Activated naive CD4-positive, alpha-beta T cell treated with anti-CD3 and anti-CD28 coated beads, Interleukin-2, amount 10 ng/mL, durations not matched to agents 7 days and 5 days (primary cell): ENCODE results near the gene SOBP.

ENCODE experiments used
- CTCF ChIA-PET: fragments of 350-600 bp; sonication (Branson Sonifier 250); formaldehyde crosslinking; loops from one replicate; lab custom pipeline; 2021; ENCODE audit warnings: antibody characterized with exemption; lab: Charles Lee
- DNase-seq: peaks from one replicate; pipeline ENCODE4 v3.0.0-alpha.2; 2020
- H3K27ac Mint-ChIP-seq: one replicate; pipeline ENCODE4 v1.8.0; 2021; ENCODE audit warnings: mild to moderate bottlenecking, moderate library complexity, mixed read lengths
- H3K27me3 Mint-ChIP-seq: one replicate; pipeline ENCODE4 v1.8.0; 2021; ENCODE audit warnings: mild to moderate bottlenecking, mixed read lengths
- H3K36me3 Mint-ChIP-seq: one replicate; pipeline ENCODE4 v1.8.0; 2021; ENCODE audit warnings: mixed read lengths
- H3K4me1 Mint-ChIP-seq: one replicate; pipeline ENCODE4 v1.8.0; 2021; ENCODE audit warnings: mixed read lengths
- H3K4me3 Mint-ChIP-seq: one replicate; pipeline ENCODE4 v1.8.0; 2021; ENCODE audit warnings: mild to moderate bottlenecking, moderate library complexity, mixed read lengths
- H3K9me3 Mint-ChIP-seq: one replicate; pipeline ENCODE4 v1.8.0; 2021; ENCODE audit warnings: mixed read lengths

SOBP gene

DNA sequence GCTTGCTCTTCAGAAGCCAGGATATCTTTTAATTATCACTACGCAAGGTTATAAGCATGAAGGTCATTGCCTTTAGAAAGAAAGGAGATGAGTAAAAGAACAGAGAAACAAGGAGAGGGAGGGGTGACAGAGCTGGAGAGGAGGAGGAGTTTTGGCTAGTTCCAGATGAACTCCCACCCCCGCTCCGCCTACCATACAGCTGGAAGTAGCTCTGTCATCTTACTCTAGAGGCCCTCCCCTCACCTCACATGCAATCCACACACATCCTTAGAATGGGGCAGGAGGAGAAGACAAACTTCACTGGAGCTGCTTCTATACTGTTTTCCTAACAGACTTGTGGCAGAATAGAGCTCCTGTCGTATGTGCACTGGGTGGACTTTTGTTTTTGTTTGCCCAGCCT is 189.5 kb downstream of the SOBP start:
- CTCF ChIA-PET, result interaction anchor here (0.6 to 2.9 kb wide), 5 partner anchors 145 to 924 kb away, joined by 3 to 12 read pairs (median 6); partner anchors contain the start of gene SCML4
- Mint-ChIP-seq H3K4me1 (peaks cover 12% of the 10 kb centered on the region), H3K9me3 (peaks cover 2% of the 10 kb centered on the region), H3K27ac (no peak overlapping the region), H3K4me3 (no peak overlapping the region), H3K36me3 (no peaks in the 10 kb centered on the region), H3K27me3 (peaks cover 23% of the 10 kb centered on the region)
- no peak for DNase-seq

DNA sequence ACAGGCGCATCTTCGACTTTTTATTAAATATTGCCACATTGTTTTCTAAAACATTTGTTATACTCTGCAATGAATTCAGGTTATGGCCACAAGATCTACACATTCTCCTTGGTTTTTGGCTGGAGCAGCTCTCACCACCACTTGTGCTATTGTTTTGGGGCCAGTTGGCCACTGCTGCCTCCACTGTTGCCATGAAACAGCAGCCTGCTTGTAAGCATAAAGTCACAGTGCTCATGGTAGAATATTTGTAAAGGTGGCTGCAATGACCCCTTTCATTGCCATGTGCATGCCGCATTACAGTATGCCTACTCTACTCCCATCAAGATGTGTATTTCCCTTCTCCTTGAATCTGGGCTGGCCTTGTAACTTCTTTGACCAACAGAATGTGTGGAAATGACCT is 192.8 kb downstream of the SOBP start:
- H3K27ac Mint-ChIP-seq, result no peak overlapping the region
- H3K27me3 Mint-ChIP-seq, result peaks cover 14% of the 10 kb centered on the region
- no peaks in the 10 kb centered on the region for H3K36me3 Mint-ChIP-seq
- CTCF ChIA-PET, result interaction anchor here (1.3 to 1.7 kb wide), 2 partner anchors 165 to 183 kb away, joined by 3 read pairs; no protein-coding TSS in a partner anchor
- DNase-seq, result no peak
- no peaks in the 10 kb centered on the region for H3K4me1 Mint-ChIP-seq
- H3K4me3 Mint-ChIP-seq, result no peak overlapping the region
- peaks cover 2% of the 10 kb centered on the region for H3K9me3 Mint-ChIP-seq

DNA sequence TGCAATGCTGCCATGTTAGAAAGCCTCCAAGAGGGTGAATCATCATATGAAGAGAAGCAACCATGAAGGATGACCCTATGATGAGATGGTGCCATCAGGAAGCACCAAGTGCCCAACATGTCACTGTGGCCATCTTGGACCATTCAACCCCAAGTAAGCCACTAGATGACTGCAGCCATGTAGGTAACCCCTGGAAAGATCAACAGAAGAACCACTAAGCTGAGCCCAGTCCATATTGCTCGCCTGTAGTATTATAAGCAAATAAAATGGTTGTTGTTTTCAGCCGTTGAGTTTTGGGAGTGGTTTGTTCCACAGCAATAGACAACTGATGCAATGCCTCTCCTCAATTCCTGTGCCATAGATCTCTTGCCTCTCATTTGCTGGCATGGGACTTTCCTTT is 193.3 kb downstream of the SOBP start:
- CTCF ChIA-PET, result interaction anchor here (1.7 kb wide), 1 partner anchor 165 kb away, joined by 3 read pairs; no protein-coding TSS in a partner anchor
- Mint-ChIP-seq H3K4me1 (no peaks in the 10 kb centered on the region), H3K9me3 (peaks cover 2% of the 10 kb centered on the region), H3K27me3 (peaks cover 14% of the 10 kb centered on the region), H3K27ac (no peak overlapping the region), H3K4me3 (no peak overlapping the region), H3K36me3 (no peaks in the 10 kb centered on the region)
- DNase-seq, result no peak

DNA sequence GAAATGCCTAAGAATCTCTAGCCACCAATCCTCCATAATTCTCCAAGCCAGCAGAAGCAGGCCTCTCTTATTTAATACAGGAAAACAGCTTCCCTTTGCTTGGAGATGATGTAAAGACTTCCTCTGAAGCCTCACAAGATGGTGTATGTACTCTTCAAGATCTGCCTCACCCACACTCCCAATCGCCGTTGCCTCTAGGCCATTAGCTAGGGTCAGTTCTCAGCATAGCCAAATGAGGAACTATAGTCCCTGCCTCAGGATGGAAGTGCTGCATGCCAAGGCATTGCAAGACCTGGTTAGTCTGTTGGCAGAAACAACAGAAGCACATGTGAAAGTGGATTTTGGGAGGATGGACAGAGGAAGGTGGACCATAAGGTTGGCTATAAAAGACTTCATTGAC is 195.1 kb downstream of the SOBP start:
- H3K27me3 Mint-ChIP-seq, result peaks cover 7% of the 10 kb centered on the region
- DNase-seq, result no peak
- H3K27ac Mint-ChIP-seq, result no peak overlapping the region
- H3K9me3 Mint-ChIP-seq, result peaks cover 2% of the 10 kb centered on the region
- H3K4me1 Mint-ChIP-seq, result no peaks in the 10 kb centered on the region
- H3K36me3 Mint-ChIP-seq, result no peaks in the 10 kb centered on the region
- H3K4me3 Mint-ChIP-seq, result no peak overlapping the region
- CTCF ChIA-PET, result interaction anchor here (1.1 kb wide), 1 partner anchor 9 kb away, joined by 3 read pairs; no protein-coding TSS in a partner anchor

DNA sequence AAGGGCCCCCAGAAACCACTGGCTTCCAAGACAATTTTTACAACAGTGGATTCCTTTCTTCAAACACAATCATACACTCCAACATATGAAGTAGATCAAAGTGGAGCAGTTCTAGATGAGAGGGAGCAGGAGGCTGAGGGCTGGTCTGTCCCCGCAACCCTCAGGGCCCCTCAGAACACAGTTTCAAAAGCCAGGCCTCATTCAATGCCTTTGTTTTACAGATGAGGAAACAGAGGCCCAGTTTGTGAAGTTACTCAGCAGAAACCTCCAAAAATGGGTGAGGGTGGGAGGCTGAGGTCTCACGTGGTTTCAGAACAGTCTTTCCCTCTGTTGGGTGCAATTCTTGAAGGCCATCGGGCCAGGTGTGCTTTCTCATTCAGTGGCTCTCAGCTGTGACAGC is 199.3 kb downstream of the SOBP start:
- peaks cover 3% of the 10 kb centered on the region for H3K4me1 Mint-ChIP-seq
- DNase-seq, result no peak
- H3K27ac Mint-ChIP-seq, result no peak overlapping the region
- no peaks in the 10 kb centered on the region for H3K36me3 Mint-ChIP-seq
- H3K27me3 Mint-ChIP-seq, result peaks cover 13% of the 10 kb centered on the region
- CTCF ChIA-PET, result no interaction called here
- H3K4me3 Mint-ChIP-seq, result no peak overlapping the region
- no peaks in the 10 kb centered on the region for H3K9me3 Mint-ChIP-seq

DNA sequence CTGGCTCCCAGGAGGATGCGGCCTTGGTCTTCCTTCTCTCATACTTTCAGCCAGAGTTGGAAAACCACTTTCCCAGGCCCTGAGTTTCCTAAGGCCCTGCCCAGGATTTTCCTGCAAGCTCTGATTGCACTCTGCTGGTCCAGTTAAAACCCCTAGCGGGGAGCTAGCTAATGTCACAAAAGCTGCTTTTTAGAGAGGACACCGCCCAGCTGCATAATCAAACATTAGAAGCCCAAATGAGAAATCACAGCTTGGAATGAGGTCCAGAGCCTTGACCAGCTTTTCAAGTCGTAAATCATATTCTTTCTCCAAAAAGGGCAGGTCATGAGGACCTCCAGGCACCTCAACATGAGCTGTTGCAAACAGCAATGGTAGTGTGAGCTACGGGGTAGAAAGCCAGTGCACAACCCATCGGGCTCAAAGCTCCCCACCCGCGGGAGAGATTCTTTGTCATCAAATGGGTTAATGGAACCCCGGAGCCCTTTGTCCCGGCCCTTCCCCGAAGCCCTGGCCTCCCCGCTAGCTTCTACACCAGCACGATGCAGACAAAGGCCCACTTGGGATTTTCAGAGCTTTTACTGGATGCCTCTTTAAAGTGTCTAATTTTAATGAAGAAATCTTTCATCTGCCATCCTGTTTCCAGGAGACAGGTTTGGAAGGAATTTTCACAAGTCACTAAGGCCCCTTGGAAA is 200.2 kb downstream of the SOBP start:
- CTCF ChIA-PET, result interaction anchor here (0.8 to 0.9 kb wide), 2 partner anchors 14 to 177 kb away, joined by 3 to 5 read pairs; no protein-coding TSS in a partner anchor
- Mint-ChIP-seq H3K36me3 (no peaks in the 10 kb centered on the region), H3K27me3 (peaks cover 13% of the 10 kb centered on the region), H3K4me3 (no peak overlapping the region), H3K9me3 (no peaks in the 10 kb centered on the region), H3K27ac (no peak overlapping the region), H3K4me1 (peaks cover 3% of the 10 kb centered on the region)
- DNase-seq, result no peak

DNA sequence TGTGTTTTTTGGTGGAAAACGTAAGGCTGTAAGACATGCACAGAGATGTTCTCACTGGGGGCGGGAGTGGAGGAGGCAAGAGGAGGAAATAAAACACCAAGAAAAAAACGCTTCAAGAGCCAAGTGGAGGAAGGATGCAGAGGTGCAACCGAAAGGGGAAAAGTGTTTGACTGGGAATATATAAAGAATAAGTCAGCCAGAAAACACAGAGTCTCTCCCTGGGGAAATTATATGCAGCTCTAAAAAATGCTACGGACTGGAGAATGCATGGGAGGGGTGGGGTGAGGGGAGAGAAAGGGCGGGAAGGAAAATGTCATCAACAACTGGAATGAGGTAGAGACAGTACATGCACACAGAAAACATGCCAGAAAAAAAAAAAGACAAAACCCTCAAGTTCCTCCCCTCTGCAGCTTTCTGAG is 200.7 kb downstream of the SOBP start:
- CTCF ChIA-PET, result interaction anchor here (0.9 kb wide), 1 partner anchor 15 kb away, joined by 3 read pairs; no protein-coding TSS in a partner anchor
- no peaks in the 10 kb centered on the region for H3K36me3 Mint-ChIP-seq
- H3K4me1 Mint-ChIP-seq, result peaks cover 3% of the 10 kb centered on the region
- H3K27me3 Mint-ChIP-seq, result peaks cover 13% of the 10 kb centered on the region
- H3K4me3 Mint-ChIP-seq, result no peak overlapping the region
- no peaks in the 10 kb centered on the region for H3K9me3 Mint-ChIP-seq
- DNase-seq, result no peak
- no peak overlapping the region for H3K27ac Mint-ChIP-seq

DNA sequence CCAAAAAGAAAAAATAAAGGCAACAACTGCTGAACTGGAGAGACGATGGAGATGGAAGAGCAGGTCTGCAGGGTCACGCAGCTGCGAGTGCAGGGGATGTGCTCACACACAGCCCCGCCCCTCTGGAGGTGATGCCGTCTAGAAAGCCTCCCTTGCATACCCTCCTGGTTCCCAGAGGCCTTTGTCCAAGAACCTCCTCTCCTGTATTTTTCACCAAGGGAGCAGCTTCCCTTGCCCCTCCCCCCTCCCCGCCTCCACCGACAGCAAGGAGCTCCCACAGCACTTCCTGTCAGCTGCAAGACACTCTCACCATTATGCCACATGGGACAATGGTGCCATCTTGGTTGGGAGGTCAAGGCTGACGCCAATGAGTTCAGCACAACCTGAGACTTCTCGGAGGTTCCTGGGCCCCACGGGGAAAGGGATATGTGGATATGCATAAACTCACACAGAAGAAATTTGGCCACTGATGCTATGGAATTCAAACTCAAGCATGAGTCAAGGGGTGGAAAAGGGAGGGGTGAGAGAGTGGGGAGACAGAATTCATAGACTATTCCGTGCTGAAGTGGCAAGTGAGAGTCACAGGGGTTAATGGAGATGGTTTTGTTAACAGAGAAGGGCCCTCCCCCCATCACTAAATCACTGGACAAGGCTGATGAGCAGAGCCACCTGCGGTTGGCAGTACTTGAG is 201.3 kb downstream of the SOBP start:
- peaks cover 13% of the 10 kb centered on the region for H3K27me3 Mint-ChIP-seq
- H3K27ac Mint-ChIP-seq, result no peak overlapping the region
- DNase-seq, result no peak
- CTCF ChIA-PET, result interaction anchor here (0.9 kb wide), 1 partner anchor 15 kb away, joined by 3 read pairs; no protein-coding TSS in a partner anchor
- no peaks in the 10 kb centered on the region for H3K36me3 Mint-ChIP-seq
- H3K9me3 Mint-ChIP-seq, result no peaks in the 10 kb centered on the region
- H3K4me3 Mint-ChIP-seq, result no peak overlapping the region
- peaks cover 3% of the 10 kb centered on the region for H3K4me1 Mint-ChIP-seq

DNA sequence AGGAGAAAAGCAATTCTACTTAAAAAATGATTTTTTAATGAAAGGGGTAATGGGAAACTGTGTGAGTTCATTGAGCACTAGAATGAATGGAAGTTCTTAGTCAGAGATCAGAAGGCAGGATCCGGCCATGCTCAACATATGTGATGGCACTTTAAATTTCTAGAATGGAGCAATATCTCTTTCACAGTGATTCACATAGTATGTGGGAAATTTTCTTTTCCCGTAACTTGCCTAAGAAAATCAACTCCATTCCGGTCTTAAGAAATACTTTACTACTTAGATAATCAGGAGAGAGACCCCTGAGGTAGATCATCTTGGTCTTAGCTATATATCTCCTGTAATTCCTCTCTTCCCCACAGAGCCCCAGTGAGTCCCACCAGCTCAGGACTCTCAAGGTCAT is 202.4 kb downstream of the SOBP start:
- no peak for DNase-seq
- no peak overlapping the region for H3K27ac Mint-ChIP-seq
- no peaks in the 10 kb centered on the region for H3K36me3 Mint-ChIP-seq
- CTCF ChIA-PET, result interaction anchor here (0.7 kb wide), 1 partner anchor 38 kb away, joined by 3 read pairs; no protein-coding TSS in a partner anchor
- no peaks in the 10 kb centered on the region for H3K9me3 Mint-ChIP-seq
- H3K4me3 Mint-ChIP-seq, result no peak overlapping the region
- peaks cover 3% of the 10 kb centered on the region for H3K4me1 Mint-ChIP-seq
- peaks cover 13% of the 10 kb centered on the region for H3K27me3 Mint-ChIP-seq

DNA sequence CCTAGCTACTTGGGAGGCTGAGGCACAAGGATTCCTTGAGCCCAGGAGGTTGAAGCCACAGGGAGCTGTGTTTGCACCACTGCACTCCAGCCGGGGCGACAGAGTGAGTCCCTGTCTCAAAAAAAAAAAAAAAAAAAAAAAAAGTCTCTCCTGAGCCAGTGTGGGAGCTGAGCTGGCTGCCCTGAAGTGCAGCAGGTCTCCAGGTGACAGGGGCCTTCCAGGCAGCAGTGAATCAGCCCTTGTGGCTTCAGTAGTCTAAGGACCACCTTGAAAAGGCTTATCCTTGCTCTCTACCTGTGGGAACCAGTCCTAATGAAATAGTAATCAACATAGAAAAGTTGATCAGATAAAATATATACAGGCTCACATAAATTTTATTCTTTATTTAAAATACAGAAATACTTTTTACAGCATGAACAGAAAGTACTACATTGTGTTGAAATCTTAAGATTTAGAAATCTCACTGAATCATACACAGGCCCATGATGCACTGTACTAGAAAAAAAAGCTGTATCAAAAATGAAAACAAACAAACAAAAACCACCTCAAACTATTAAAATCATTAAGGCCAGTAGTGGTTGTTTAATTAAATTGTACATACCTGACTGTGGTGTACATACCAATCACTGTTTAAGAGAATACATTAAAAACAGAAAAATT is 205.3 kb downstream of the SOBP start:
- Mint-ChIP-seq H3K9me3 (no peaks in the 10 kb centered on the region), H3K4me1 (peaks cover 6% of the 10 kb centered on the region), H3K4me3 (no peak overlapping the region), H3K27me3 (peaks cover 30% of the 10 kb centered on the region), H3K36me3 (no peaks in the 10 kb centered on the region), H3K27ac (no peak overlapping the region)
- CTCF ChIA-PET, result interaction anchor here (0.7 to 1.2 kb wide), 2 partner anchors 37 to 153 kb away, joined by 3 to 4 read pairs; no protein-coding TSS in a partner anchor
- no peak for DNase-seq

DNA sequence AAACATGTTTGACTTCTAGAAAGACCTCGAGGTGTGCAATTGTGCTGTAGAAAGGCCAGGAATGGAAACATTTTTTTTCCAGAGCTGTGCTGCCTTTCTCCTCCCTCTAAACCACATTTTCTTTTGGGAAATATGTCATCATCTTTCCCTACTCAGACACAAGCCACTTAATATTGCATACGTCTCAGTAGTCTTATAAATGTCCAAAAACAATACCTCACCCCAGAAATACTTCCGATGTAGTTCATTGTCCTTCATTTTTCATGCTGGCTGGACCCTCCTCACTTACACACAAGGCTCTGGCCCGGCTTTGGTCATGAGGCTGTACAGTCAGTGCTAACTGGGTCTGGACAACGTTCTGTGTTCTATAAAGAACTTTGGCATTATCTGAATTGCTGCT is 207.8 kb downstream of the SOBP start:
- H3K27ac Mint-ChIP-seq, result no peak overlapping the region
- peaks cover 2% of the 10 kb centered on the region for H3K36me3 Mint-ChIP-seq
- CTCF ChIA-PET, result interaction anchor here (1.3 to 1.9 kb wide), 3 partner anchors 9 to 170 kb away, joined by 3 to 6 read pairs (median 4); no protein-coding TSS in a partner anchor
- H3K9me3 Mint-ChIP-seq, result no peaks in the 10 kb centered on the region
- H3K27me3 Mint-ChIP-seq, result peaks cover 23% of the 10 kb centered on the region
- peaks cover 3% of the 10 kb centered on the region for H3K4me1 Mint-ChIP-seq
- no peak overlapping the region for H3K4me3 Mint-ChIP-seq
- no peak for DNase-seq

DNA sequence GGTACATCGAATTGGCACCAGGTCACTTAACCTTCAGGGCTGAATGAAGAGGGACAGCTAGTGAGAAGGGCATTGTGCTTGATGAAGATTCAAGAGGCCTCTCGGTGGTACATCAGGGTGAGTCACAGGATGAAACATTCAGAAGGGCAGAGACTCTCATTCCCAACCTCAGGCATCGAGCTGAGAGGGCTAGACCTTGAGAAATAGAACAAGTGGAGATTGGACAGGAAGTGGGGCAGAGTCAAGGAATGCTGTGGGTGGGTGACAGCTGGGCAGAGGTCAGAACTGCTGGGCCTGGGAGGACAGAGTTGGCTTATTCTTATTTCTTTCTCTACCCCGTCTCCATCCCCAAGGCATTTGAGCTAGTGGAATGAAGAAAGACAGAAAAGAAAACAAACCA is 208.2 kb downstream of the SOBP start:
- Mint-ChIP-seq H3K9me3 (no peaks in the 10 kb centered on the region), H3K36me3 (peaks cover 2% of the 10 kb centered on the region), H3K27me3 (peaks cover 18% of the 10 kb centered on the region), H3K27ac (no peak overlapping the region), H3K4me1 (peaks cover 3% of the 10 kb centered on the region), H3K4me3 (no peak overlapping the region)
- CTCF ChIA-PET, result interaction anchor here (1.3 to 1.6 kb wide), 2 partner anchors 8 to 24 kb away, joined by 3 to 4 read pairs; no protein-coding TSS in a partner anchor
- DNase-seq, result no peak

DNA sequence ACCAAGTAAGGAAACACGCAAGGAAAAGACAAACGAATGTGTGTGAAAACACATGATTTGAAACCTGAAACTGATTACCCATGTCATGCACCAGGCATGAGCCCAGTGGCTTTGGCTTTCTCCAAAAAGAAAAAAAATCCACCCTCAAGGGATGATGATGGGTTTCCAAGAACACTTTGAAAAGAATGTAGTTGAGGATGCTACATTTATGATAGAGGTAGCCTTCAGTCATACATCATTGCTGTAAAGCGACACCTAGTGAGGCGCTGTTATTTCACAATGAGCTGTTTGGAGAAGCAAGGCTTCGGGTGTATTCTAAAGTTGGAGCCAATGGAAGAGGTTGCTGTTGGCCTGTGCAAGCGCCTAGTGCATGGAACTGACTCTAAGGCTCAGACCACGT is 209.3 kb downstream of the SOBP start:
- H3K4me3 Mint-ChIP-seq, result no peak overlapping the region

More for the DNA sequence above, 209.3 kb downstream of the SOBP start:
- Mint-ChIP-seq H3K9me3 (no peaks in the 10 kb centered on the region), H3K4me1 (peaks cover 4% of the 10 kb centered on the region), H3K27ac (no peak overlapping the region), H3K36me3 (peaks cover 7% of the 10 kb centered on the region), H3K27me3 (peaks cover 17% of the 10 kb centered on the region)
- no peak for DNase-seq
- CTCF ChIA-PET, result interaction anchor here (1.0 to 1.9 kb wide), 5 partner anchors 14 to 381 kb away, joined by 3 to 4 read pairs (median 4); no protein-coding TSS in a partner anchor
